GM12892 (cell line): Measurements from ENCODE around the gene CCDC57.
A peak's percentile ranks its signal among the peaks of the same experiment; 100 is the strongest.

Source experiments
- POLR2A ChIP-seq: IDR thresholded peaks from 2 replicates; pipeline ENCODE4 v1.6.1; 2011; ENCODE audit warnings: low read depth, low read length, control low read depth
- POLR2AphosphoS5 ChIP-seq: IDR thresholded peaks from 2 replicates; pipeline ENCODE4 v1.6.1; 2011; ENCODE audit warnings: low read depth, low read length, control low read depth
- TAF1 ChIP-seq: IDR thresholded peaks from 2 replicates; pipeline ENCODE4 v1.6.1; 2011; ENCODE audit warnings: low read depth, mild to moderate bottlenecking, control low read depth, low read length, borderline replicate concordance

DNA sequence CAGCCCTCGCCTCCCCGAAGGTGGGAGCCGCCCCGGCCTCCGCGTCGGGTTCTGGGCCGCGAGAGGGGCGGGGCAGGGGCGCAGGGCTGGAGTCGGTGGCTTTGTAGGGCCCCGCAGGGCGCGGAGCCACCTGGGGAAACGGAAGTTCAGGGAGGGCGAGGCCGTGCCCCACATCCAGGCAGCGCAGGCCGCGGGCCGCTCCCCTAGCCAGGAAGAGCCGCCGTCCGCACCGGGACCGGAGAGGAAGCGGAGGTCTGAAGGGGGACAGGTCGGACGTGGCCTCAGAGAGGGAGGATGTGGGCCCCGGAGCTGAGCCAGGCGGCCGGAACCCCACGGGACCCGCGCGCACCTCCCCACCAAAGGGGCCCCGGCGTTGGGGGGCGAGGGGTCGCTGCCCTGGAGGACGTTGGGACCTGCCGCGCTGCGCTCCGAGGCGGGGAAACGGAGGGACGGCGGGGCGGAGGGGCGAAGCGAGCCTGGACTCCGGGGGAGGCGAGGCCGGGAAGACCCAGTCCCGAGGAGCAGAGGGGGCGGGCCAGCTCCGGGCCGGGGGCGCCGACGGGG is 15.7 kb upstream of the CCDC57 start:
- 0 out of 2 replicates have a peak, but pooled peaks have one; percentile 0 for TF ChIP-seq POLR2AphosphoS5
- TF ChIP-seq POLR2A: no peak; the same call in 1 of the 2 replicates
- no peak for TF ChIP-seq TAF1
